ENCODE data around the gene SLC35D2. TPM values are rescaled to one million over a fixed set of nuclear protein-coding genes. Genes with fewer than 3 reads are reported as not detected.

The SLC35D2 gene
- total RNA-seq, 4 donors from 2014 or later, result 5.6 to 38.5 (median 21.0) TPM

DNA sequence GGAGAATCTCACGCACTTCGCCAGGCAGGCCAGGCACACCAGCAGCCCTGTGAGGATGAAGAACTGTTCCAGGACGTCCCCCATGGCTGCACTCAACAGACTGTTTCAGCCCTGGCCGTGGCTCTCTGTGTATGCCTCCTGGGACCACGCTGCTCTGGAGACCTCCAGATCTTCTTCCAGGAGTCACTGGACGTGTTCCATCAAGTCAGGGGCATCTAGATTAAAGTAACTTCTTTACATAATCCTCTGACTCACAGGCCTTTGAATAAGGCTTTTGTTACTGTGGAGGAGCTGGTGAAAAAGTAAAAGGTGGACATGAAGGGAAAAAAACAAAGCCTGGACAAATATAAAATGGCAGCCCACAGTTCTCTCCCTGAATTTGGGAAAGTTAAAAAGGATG is 81.5 kb downstream of the SLC35D2 start, which contains the start of gene HSD17B3:
Gene HSD17B3 (minus strand): TSS at position 156 of the 400 bp plus-strand sequence. CDS start 72 bp downstream, at position 84.
- no peak for DNase-seq

DNA sequence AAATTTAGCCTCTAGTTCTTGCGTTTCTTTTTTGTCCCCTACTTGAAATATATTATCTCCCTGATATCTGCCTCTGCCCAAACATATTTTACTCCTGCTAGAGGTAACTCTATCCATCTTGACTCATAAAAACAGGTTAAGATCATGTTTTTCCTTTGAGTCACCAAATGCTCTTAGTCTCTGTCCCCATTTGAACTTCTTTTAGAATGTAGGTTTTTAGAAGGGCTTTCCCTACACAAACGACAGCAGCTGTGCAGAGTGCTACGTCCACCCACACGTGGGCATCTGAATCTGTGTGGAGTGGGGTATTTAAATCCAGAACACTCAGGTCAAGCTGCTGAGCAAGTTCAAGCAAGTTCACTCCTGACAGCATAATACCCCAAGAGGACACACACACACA is 83.7 kb downstream of the SLC35D2 start:
- H3K36me3 ChIP-seq, result no peaks in the 10 kb centered on the region
- TF ChIP-seq POLR2A (IDR thresholded peaks at IDR 0.05), result no peak
- H3K4me1 ChIP-seq, result no peaks in the 10 kb centered on the region
- H3K9me3 ChIP-seq, result no peaks in the 10 kb centered on the region
- H3K27ac ChIP-seq, result no peak overlapping the region
- no peak overlapping the region for H3K4me3 ChIP-seq
- intact Hi-C loops (cut with DNase I; ENCODE audit: low total_unique reads), result no loop called here
- no peak for DNase-seq
- H3K27me3 ChIP-seq, result no peaks in the 10 kb centered on the region

More for the DNA sequence above, 81.5 kb downstream of the SLC35D2 start, which contains the start of gene HSD17B3:
- Histone ChIP-seq H3K4me3 (no peak within 1 kb of the TSS), H3K4me1 (no peaks in the 10 kb centered on the region), H3K9me3 (no peaks in the 10 kb centered on the region), H3K27me3 (no peaks in the 10 kb centered on the region), H3K36me3 (no peaks in the 10 kb centered on the region), H3K27ac (no peak within 1 kb of the TSS)
- TF ChIP-seq POLR2A (IDR thresholded peaks at IDR 0.05), result no peak
- TF ChIP-seq, protein P1, sequence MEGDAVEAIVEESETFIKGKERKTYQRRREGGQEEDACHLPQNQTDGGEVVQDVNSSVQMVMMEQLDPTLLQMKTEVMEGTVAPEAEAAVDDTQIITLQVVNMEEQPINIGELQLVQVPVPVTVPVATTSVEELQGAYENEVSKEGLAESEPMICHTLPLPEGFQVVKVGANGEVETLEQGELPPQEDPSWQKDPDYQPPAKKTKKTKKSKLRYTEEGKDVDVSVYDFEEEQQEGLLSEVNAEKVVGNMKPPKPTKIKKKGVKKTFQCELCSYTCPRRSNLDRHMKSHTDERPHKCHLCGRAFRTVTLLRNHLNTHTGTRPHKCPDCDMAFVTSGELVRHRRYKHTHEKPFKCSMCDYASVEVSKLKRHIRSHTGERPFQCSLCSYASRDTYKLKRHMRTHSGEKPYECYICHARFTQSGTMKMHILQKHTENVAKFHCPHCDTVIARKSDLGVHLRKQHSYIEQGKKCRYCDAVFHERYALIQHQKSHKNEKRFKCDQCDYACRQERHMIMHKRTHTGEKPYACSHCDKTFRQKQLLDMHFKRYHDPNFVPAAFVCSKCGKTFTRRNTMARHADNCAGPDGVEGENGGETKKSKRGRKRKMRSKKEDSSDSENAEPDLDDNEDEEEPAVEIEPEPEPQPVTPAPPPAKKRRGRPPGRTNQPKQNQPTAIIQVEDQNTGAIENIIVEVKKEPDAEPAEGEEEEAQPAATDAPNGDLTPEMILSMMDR (IDR thresholded peaks at IDR 0.05), result no peak
- intact Hi-C loops (cut with DNase I; ENCODE audit: low total_unique reads), result no loop called here

DNA sequence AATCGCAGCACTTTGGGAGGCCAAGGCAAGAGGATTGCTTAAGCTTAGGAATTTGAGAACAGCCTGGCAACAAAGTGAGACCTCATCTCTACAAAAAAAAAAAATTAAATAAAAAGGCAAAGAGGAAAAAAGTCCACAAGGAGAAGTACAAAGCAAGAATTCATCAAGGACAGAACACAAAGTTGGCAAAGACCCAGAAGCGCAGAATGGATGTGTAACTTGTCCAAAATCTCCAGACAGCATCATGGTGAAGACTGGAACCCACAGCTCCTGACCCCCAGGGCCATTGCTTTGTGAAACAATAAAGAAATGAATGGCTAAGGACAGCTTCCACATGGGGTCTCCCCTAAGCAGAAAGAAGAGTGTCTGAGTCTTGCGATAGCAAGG is 89.4 kb downstream of the SLC35D2 start:
- Histone ChIP-seq H3K9me3 (no peaks in the 10 kb centered on the region), H3K27me3 (no peaks in the 10 kb centered on the region), H3K4me1 (no peaks in the 10 kb centered on the region), H3K27ac (no peak overlapping the region), H3K4me3 (no peak overlapping the region), H3K36me3 (no peaks in the 10 kb centered on the region)
- intact Hi-C loops (cut with DNase I; ENCODE audit: low total_unique reads), result no loop called here
- TF ChIP-seq POLR2A (IDR thresholded peaks at IDR 0.05), result no peak
- TF ChIP-seq, protein P1 (IDR thresholded peaks at IDR 0.05), result no peak
- no peak for DNase-seq

DNA sequence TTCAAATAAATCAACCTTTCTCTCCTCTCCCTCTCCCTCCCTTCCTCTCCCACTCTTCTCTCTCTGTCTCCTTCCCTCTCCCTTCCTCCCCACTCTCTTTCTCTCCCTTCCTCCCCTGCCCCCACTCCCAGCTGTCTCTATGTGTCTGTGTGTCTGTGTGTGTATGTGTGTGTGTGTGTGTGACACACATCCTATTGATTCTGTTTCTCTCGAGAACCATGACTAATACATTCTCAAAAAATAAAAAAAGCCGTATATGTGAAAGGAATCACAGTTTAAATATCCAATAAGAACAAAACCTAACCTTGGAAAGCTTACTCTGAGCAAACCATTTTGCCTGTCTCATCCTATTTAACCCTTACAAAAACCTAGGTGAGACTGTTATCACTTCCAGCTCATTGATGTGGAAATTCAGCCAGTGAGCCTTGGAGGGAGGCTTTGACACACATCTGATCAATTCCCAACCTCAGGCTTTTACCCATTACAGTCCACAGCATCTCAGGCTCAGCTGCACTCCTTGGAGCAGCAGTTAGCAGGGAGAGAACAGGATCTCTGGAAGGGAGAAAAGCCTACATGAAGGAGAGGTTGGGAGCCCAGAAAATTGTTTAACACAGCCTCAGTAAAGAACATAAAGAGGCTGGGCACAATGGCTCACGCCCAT is 89.9 kb downstream of the SLC35D2 start:
- intact Hi-C loops (cut with DNase I; ENCODE audit: low total_unique reads), result no loop called here
- H3K27me3 ChIP-seq, result no peaks in the 10 kb centered on the region
- no peaks in the 10 kb centered on the region for H3K4me1 ChIP-seq
- H3K4me3 ChIP-seq, result no peak overlapping the region
- no peaks in the 10 kb centered on the region for H3K36me3 ChIP-seq
- H3K27ac ChIP-seq, result no peak overlapping the region
- no peaks in the 10 kb centered on the region for H3K9me3 ChIP-seq
- no peak for DNase-seq
- TF ChIP-seq, protein P1 (IDR thresholded peaks at IDR 0.05), result no peak
- no peak for TF ChIP-seq POLR2A (IDR thresholded peaks at IDR 0.05)

DNA sequence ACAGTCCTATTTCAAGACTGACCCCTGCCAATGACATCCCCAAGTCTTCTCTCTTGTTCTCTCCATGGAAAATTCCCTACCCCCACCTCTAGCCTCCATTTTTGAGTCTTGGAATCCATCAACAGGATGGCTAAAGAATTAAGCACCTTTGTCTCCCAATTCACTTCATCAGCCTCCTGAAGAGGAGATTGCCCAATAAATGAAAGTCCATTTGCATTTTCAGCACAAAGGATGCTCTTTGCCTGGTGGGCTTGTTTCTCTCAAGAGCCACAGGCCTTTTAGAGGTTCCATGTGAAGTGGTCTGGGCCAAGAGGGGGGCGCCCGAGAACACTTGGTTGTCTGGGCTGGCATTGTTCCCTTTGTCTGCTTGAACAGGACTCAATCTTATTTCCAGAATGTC is 94.1 kb downstream of the SLC35D2 start:
- no peak for DNase-seq
- H3K27ac ChIP-seq, result no peak overlapping the region
- no peaks in the 10 kb centered on the region for H3K9me3 ChIP-seq
- TF ChIP-seq, protein P1 (IDR thresholded peaks at IDR 0.05), result no peak
- no peak for TF ChIP-seq POLR2A (IDR thresholded peaks at IDR 0.05)
- intact Hi-C loops (cut with DNase I; ENCODE audit: low total_unique reads), result no loop called here
- no peaks in the 10 kb centered on the region for H3K36me3 ChIP-seq
- no peaks in the 10 kb centered on the region for H3K27me3 ChIP-seq
- H3K4me1 ChIP-seq, result no peaks in the 10 kb centered on the region
- H3K4me3 ChIP-seq, result no peak overlapping the region

All from uterus (tissue), 4 donors.